SH-SY5Y (cell line): ENCODE data around the gene LAS1L.

Experiments
- GATA2 ChIP-seq: IDR thresholded peaks from 2 replicates; pipeline ENCODE4 v1.6.1; 2011; ENCODE audit warnings: mild to moderate bottlenecking, low read depth, low read length
- GATA3 ChIP-seq: IDR thresholded peaks from 2 replicates; pipeline ENCODE4 v1.6.1; 2011; ENCODE audit warnings: low read depth, mild to moderate bottlenecking, low read length, moderate library complexity

GRCh38 chrX:65575022-65575421, 40.4 kb upstream of the LAS1L start:
- TF ChIP-seq GATA3 (no peak), GATA2 (no peak)
